ENCODE data around the gene SEBOX. TPM values are rescaled to one million over a fixed set of nuclear protein-coding genes. Genes with fewer than 3 reads are reported as not detected.

The SEBOX gene
- total RNA-seq, 1 donor from 2014 or later = not detected

- no peak for ATAC-seq
These were observed 46.8 kb downstream of the SEBOX start for GRCh38 chr17:28317966-28318758.

GRCh38 chr17:28317099-28317965 lies 47.7 kb downstream of the SEBOX start:
- no peak for ATAC-seq

- ATAC-seq = no peak
These were observed 48.9 kb downstream of the SEBOX start for GRCh38 chr17:28315846-28316705.

- ATAC-seq = no peak
These were observed 51.2 kb downstream of the SEBOX start for GRCh38 chr17:28313841-28314240.

Other genes starting within 250 kb of the SEBOX start
- 28.4 TPM for gene TMEM97, start 46.0 kb downstream of the SEBOX start, total RNA-seq
- gene IFT20, start 29.7 kb downstream of the SEBOX start, total RNA-seq = 14.0 TPM
- 55.8 TPM for gene TNFAIP1, start 29.4 kb downstream of the SEBOX start, total RNA-seq
- gene POLDIP2, start 7.7 kb downstream of the SEBOX start, total RNA-seq = 81.1 TPM
- gene VTN, start 5.1 kb upstream of the SEBOX start, total RNA-seq = 0.60 TPM
- 1.6 TPM for gene SARM1, start 6.5 kb upstream of the SEBOX start, total RNA-seq
- 1.7 TPM for gene SLC46A1, start 41.0 kb upstream of the SEBOX start, total RNA-seq
- not detected for gene SLC13A2, start 108.4 kb upstream of the SEBOX start, total RNA-seq
- 14.8 TPM for gene FOXN1, start 141.1 kb upstream of the SEBOX start, total RNA-seq
- gene UNC119, start 187.4 kb upstream of the SEBOX start, total RNA-seq = 19.2 TPM
- 37.3 TPM for gene PIGS, start 206.3 kb upstream of the SEBOX start, total RNA-seq
- gene ALDOC, start 211.7 kb upstream of the SEBOX start, total RNA-seq = 24.9 TPM
- gene SPAG5, start 233.8 kb upstream of the SEBOX start, total RNA-seq = 24.3 TPM
- gene RSKR, start 249.0 kb upstream of the SEBOX start, total RNA-seq = 4.2 TPM